Measurements from ENCODE around the gene SIX2.

GRCh38 chr2:44980751-44981713 is 28.2 kb downstream of the SIX2 start:
- TF ChIP-seq CTCF (IDR thresholded peaks at IDR 0.05) = no peak
- no peak for TF ChIP-seq POLR2A (IDR thresholded peaks at IDR 0.05)

Data from lower leg skin (tissue), 3 donors.